H1 (cell line): Measurements from ENCODE around the gene LRRC43. TPM values are rescaled to one million over a fixed set of nuclear protein-coding genes. Genes with fewer than 3 reads are reported as not detected.

ENCODE experiments used
- CTCF ChIA-PET: fragments of 300-600 bp; sonication (Branson Sonifier 250); formaldehyde crosslinking; loops from one replicate; lab custom pipeline; 2021; ENCODE audit not compliant: partially characterized antibody; lab: Charles Lee
- POLR2A ChIA-PET: fragments of 300-600 bp; sonication (Branson Sonifier 250); formaldehyde crosslinking; loops from one replicate; lab custom pipeline; 2021; ENCODE audit warnings: inconsistent platforms; ENCODE audit not compliant: partially characterized antibody; lab: Charles Lee
- DNase-seq, 2 experiments: peaks; one replicate each; pipeline versions ENCODE4 v3.0.0 to v3.0.0-alpha.2; 2010 to 2022; ENCODE audit warnings: low spot score in 2 of 2, low read depth in 1 of 2, mixed read lengths in 1 of 2
- FAIRE-seq: peaks from 2 replicates; lab custom pipeline; 2011; peaks lifted over from hg19 to GRCh38; lab: Jason Lieb, UNC
- H2AFZ ChIP-seq: 2 replicates; pipeline ENCODE4 v1.8.1; 2012; ENCODE audit warnings: low read length, inconsistent platforms
- H2AK5ac ChIP-seq: 2 replicates; pipeline ENCODE4 v1.6.1; 2013; ENCODE audit warnings: low read depth, low read length
- H2BK120ac ChIP-seq: replicated peaks from 2 replicates; pipeline ENCODE3; 2013; ENCODE audit warnings: low read depth, low read length, inconsistent platforms
- H2BK12ac ChIP-seq: 2 replicates; pipeline ENCODE4 v1.6.1; 2013; ENCODE audit warnings: low read depth, low read length
- H2BK15ac ChIP-seq: 2 replicates; pipeline ENCODE4 v1.6.1; 2013; ENCODE audit warnings: low read length
- H2BK20ac ChIP-seq: 2 replicates; pipeline ENCODE4 v1.6.1; 2013; ENCODE audit warnings: low read length
- H2BK5ac ChIP-seq: 2 replicates; pipeline ENCODE4 v1.6.1; 2013; ENCODE audit warnings: low read depth, low read length
- H3K14ac ChIP-seq: 2 replicates; pipeline ENCODE4 v1.6.1; 2013; ENCODE audit warnings: inconsistent platforms; ENCODE audit not compliant: insufficient read length
- H3K18ac ChIP-seq: 2 replicates; pipeline ENCODE4 v1.6.1; 2013; ENCODE audit warnings: low read length; ENCODE audit errors: extremely low read depth
- H3K23ac ChIP-seq: 2 replicates; pipeline ENCODE4 v1.6.1; 2013; ENCODE audit warnings: inconsistent platforms; ENCODE audit not compliant: insufficient read length
- H3K23me2 ChIP-seq: 2 replicates; pipeline ENCODE4 v1.6.1; 2013; ENCODE audit warnings: low read depth, low read length
- H3K27ac ChIP-seq: 2 replicates; pipeline ENCODE4 v1.6.1; 2011; ENCODE audit warnings: low read depth, low read length, inconsistent platforms
- H3K27me3 ChIP-seq, 4 experiments: replicated peaks in 1 of 4; 1 replicate in 1 of 4; 2 replicates in 3 of 4; pipeline versions ENCODE4 v1.6.1 to v1.8.1; 2011 to 2013; ENCODE audit warnings: low read length in 3 of 4, mild to moderate bottlenecking in 3 of 4, inconsistent platforms in 2 of 4, mixed read lengths in 2 of 4, moderate library complexity in 1 of 4; ENCODE audit not compliant: control insufficient read depth in 3 of 4, insufficient read depth in 3 of 4; ENCODE audit errors: extremely low read depth in 1 of 4
- H3K36me3 ChIP-seq, 4 experiments: 2 replicates each; pipeline versions ENCODE4 v1.6.1 to v1.8.1; 2011 to 2013; ENCODE audit warnings: mild to moderate bottlenecking in 4 of 4, low read length in 3 of 4, moderate library complexity in 2 of 4, control low read depth in 1 of 4, inconsistent platforms in 1 of 4; ENCODE audit not compliant: insufficient read depth in 4 of 4, control insufficient read depth in 2 of 4
- H3K4ac ChIP-seq: replicated peaks from 2 replicates; pipeline ENCODE3; 2013; ENCODE audit warnings: low read length, low read depth, mixed read lengths, inconsistent platforms; ENCODE audit not compliant: insufficient read length
- H3K4me1 ChIP-seq, 4 experiments: replicated peaks in 1 of 4; 1 replicate in 1 of 4; 2 replicates in 3 of 4; pipeline versions ENCODE4 v1.6.1 to v1.8.1; 2011 to 2013; ENCODE audit warnings: low read length in 3 of 4, inconsistent platforms in 2 of 4, mixed read lengths in 1 of 4; ENCODE audit not compliant: insufficient read depth in 4 of 4, control insufficient read depth in 3 of 4
- H3K4me2 ChIP-seq, 2 experiments: 2 replicates each; pipeline versions ENCODE4 v1.6.1 to v1.8.1; 2011 to 2013; ENCODE audit warnings: low read depth in 2 of 2, low read length in 2 of 2, control low read depth in 1 of 2, inconsistent platforms in 1 of 2, mild to moderate bottlenecking in 1 of 2; ENCODE audit not compliant: insufficient read depth in 1 of 2
- H3K4me3 ChIP-seq, 4 experiments: fragments of 200-600, 300-600 bp in 1 of 4; sonication (generic), shearing (Covaris generic), sonication (Bioruptor Twin) in 1 of 4; 2 replicates each; pipeline versions ENCODE4 v1.5.1 to v1.8.1; 2011 to 2016; ENCODE audit warnings: low read length in 4 of 4, low read depth in 3 of 4, control low read depth in 2 of 4, inconsistent platforms in 2 of 4, mild to moderate bottlenecking in 2 of 4, mixed read lengths in 1 of 4, moderate library complexity in 1 of 4; ENCODE audit not compliant: insufficient read depth in 2 of 4; ENCODE audit errors: extremely low read depth in 1 of 4
- H3K56ac ChIP-seq: replicated peaks from 2 replicates; pipeline ENCODE3; 2013; ENCODE audit warnings: low read depth, mild to moderate bottlenecking, mixed read lengths, low read length, inconsistent platforms; ENCODE audit not compliant: insufficient read length
- H3K79me1 ChIP-seq: 2 replicates; pipeline ENCODE4 v1.6.1; 2013; ENCODE audit warnings: low read depth, low read length, control low read depth
- H3K79me2 ChIP-seq, 2 experiments: 2 replicates each; pipeline versions ENCODE4 v1.6.1 to v1.8.1; 2012 to 2013; ENCODE audit warnings: low read length in 2 of 2, mild to moderate bottlenecking in 2 of 2, inconsistent platforms in 1 of 2; ENCODE audit not compliant: insufficient read depth in 2 of 2, control insufficient read depth in 1 of 2
- H3K9ac ChIP-seq, 4 experiments: replicated peaks in 1 of 4; 1 replicate in 1 of 4; 2 replicates in 3 of 4; pipeline versions ENCODE4 v1.6.1 to v1.8.1; 2011 to 2013; ENCODE audit warnings: low read depth in 3 of 4, low read length in 3 of 4, control low read depth in 2 of 4, mild to moderate bottlenecking in 2 of 4, moderate library complexity in 2 of 4, inconsistent platforms in 1 of 4; ENCODE audit errors: extremely low read depth in 1 of 4
- H3K9me3 ChIP-seq, 2 experiments: 2 replicates each; pipeline versions ENCODE4 v1.6.1 to v1.8.1; 2012 to 2013; ENCODE audit warnings: mild to moderate bottlenecking in 2 of 2, moderate library complexity in 2 of 2, control low read depth in 1 of 2, inconsistent platforms in 1 of 2, low read depth in 1 of 2, low read length in 1 of 2, mixed read lengths in 1 of 2; ENCODE audit not compliant: insufficient read depth in 2 of 2
- H4K20me1 ChIP-seq, 2 experiments: replicated peaks in 1 of 2; 2 replicates each; pipeline versions ENCODE3 to v1.8.1; 2011 to 2013; ENCODE audit warnings: inconsistent platforms in 2 of 2, low read length in 2 of 2, mild to moderate bottlenecking in 1 of 2; ENCODE audit not compliant: insufficient read depth in 2 of 2, control insufficient read depth in 1 of 2
- H4K5ac ChIP-seq: 2 replicates; pipeline ENCODE4 v1.6.1; 2013; ENCODE audit warnings: low read length, low read depth, mixed read lengths, inconsistent platforms; ENCODE audit not compliant: insufficient read length
- H4K8ac ChIP-seq: 2 replicates; pipeline ENCODE4 v1.8.0; 2013; ENCODE audit warnings: mild to moderate bottlenecking, moderate library complexity, low read length, inconsistent platforms; ENCODE audit not compliant: insufficient read depth; ENCODE audit errors: extremely low read depth
- H4K91ac ChIP-seq: replicated peaks from 2 replicates; pipeline ENCODE3; 2013; ENCODE audit warnings: low read length, mixed read lengths, inconsistent platforms; ENCODE audit not compliant: insufficient read length
- CREB1 ChIP-seq: IDR thresholded peaks from 2 replicates; pipeline ENCODE4 v1.6.1; 2012; ENCODE audit warnings: inconsistent platforms
- GABPA ChIP-seq: IDR thresholded peaks from 2 replicates; pipeline ENCODE4 v1.6.1; 2011; ENCODE audit warnings: mild to moderate bottlenecking, low read length, moderate library complexity, borderline replicate concordance; ENCODE audit not compliant: insufficient read depth
- RFX5 ChIP-seq: IDR thresholded peaks from 2 replicates; pipeline ENCODE4 v1.6.1; 2011; ENCODE audit warnings: low read depth, low read length, improper control_type of control experiment, borderline replicate concordance
- WGBS, 2 experiments: shearing (Covaris generic) in 1 of 2; methylation state at CpG; one replicate each; pipeline versions ENCODE4 v1.1.6 to v1.1.7; 2013 to 2015; ENCODE audit warnings: low lambda C conversion rate in 2 of 2, mixed read lengths in 2 of 2, inconsistent platforms in 1 of 2, low coverage in 1 of 2, missing lambda C conversion rate in 1 of 2; ENCODE audit not compliant: insufficient replicate concordance in 2 of 2, insufficient coverage in 1 of 2, insufficient read length in 1 of 2; ENCODE audit errors: extremely low coverage in 1 of 2, missing lambda C conversion rate in 1 of 2; 5-methylcytosine and 5-hydroxymethylcytosine counted together
- polyA plus RNA-seq, 7 experiments: library from polyadenylated mRNA; depleted of rRNA in 3 of 7; stranded (reverse) in 5 of 7; unstranded in 2 of 7; fragments of >200 nt in 5 of 7; fragments of 200-250 nt in 2 of 7; gene quantifications; 1 replicate in 5 of 7; 2 replicates in 1 of 7; 4 replicates in 1 of 7; pipeline versions ENCODE4 v1.2.1 to v1.2.3, GENCODE V29; 2011 to 2013; ENCODE audit warnings: missing spikeins in 2 of 7, mixed read lengths in 2 of 7
- total RNA-seq: library from RNA; stranded (reverse); fragmentation: NEBNext Ultra II Directional; extraction: Animal tissue kit (Norgen Biotek cat#: 25700); gene quantifications from 2 replicates; pipeline ENCODE4 v1.2.1, GENCODE V29; 2021

LRRC43 gene
- total and polyA plus RNA-seq, 2 of the 8 experiments (the other 6 are each of a cell fraction or from before 2014, with no cell fraction given), result 0.35 to 0.44 TPM

DNA sequence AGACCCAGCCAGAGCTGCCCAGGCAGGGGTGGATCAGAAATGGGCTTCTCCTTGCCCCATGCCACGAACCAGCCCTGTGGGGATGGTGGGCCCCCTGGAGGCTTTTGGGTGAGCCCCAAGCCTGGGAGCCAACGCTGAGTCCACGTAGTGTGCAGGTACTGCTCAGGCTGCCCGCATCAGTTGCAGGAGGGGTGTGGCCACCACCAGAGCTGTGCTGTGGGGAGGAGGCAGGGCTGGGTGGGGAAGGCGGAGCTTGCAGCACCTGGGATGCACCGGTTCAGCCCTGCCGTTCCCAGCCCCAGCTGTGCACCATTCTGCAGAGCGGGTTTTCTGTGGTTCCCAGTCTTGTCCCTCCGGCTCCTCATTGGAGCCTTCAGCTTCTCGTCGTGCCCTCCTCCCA lies 45.2 kb upstream of the LRRC43 start:
- Histone ChIP-seq H2BK12ac (no peak overlapping the region), H3K79me2 (no peaks in the 10 kb centered on the region), H3K36me3 (peaks cover 2 to 19% (median 12%) of the 10 kb centered on the region in 4 experiments; a peak in 6 of 8 replicates), H2AFZ (no peak overlapping the region), H4K91ac (no peak overlapping the region), H3K23me2 (no peaks in the 10 kb centered on the region), H3K4me2 (peak overlapping the region; percentile 18 to 44; a peak in 3 of 4 replicates), H2BK15ac (no peak overlapping the region), H3K4me3 (peak overlapping the region in 3 of 4 experiments; percentile 4 to 37 (median 10); a peak in 2 of 8 replicates), H2BK120ac (no peak overlapping the region), H4K8ac (peak overlapping the region; percentile 65; the same call in 1 of the 2 replicates), H3K27ac (0 out of 2 replicates have a peak overlapping the region, but pooled peaks have one; percentile 29), H2AK5ac (peak overlapping the region; percentile 65; the same call in 1 of the 2 replicates), H3K18ac (no peak overlapping the region; the same call in 1 of the 2 replicates), H3K14ac (no peak overlapping the region), H4K20me1 (no peaks in the 10 kb centered on the region), H3K9ac (peak overlapping the region in 2 of 4 experiments; percentile 25 to 41; a peak in 1 of 7 replicates), H2BK5ac (peak overlapping the region; percentile 90; the same call in 1 of the 2 replicates), H2BK20ac (no peak overlapping the region), H3K79me1 (no peaks in the 10 kb centered on the region), H3K4ac (no peak overlapping the region), H3K4me1 (peaks cover 0 to 8% (median 3%) of the 10 kb centered on the region in 4 experiments; a peak in 5 of 7 replicates), H3K27me3 (no peaks in the 10 kb centered on the region; a peak in 1 of 7 replicates), H3K9me3 (peaks cover 12 to 19% of the 10 kb centered on the region in 2 experiments), H3K56ac (no peak overlapping the region), H4K5ac (no peak overlapping the region), H3K23ac (no peak overlapping the region)
- WGBS, 2 experiments, result 57% methylated on average over 7 of the region's 11 CpGs; no CpG with 5 or more reads in 1 of the 2 experiments
- ChIA-PET CTCF (interaction anchor here (0.6 to 3.2 kb wide), 23 partner anchors 10 to 219 kb away, joined by 3 to 29 read pairs (median 4); partner anchors contain the start of genes B3GNT4 and CFAP251), POLR2A (interaction anchor here (0.6 to 1.5 kb wide), 7 partner anchors 8 to 335 kb away, joined by 3 to 6 read pairs (median 3); no protein-coding TSS in a partner anchor)
- DNase-seq (peak in 1 of 2 experiments; percentile 82), FAIRE-seq (no peak)
- TF ChIP-seq GABPA, result no peak
- TF ChIP-seq CREB1, result 0 out of 2 replicates have a peak, but pooled peaks have one; percentile 10
- TF ChIP-seq RFX5, result no peak
